ENCODE measurements around the gene TLR6.
"Not testable (repeated sequence)": the region's sequence is repeated elsewhere in the genome, so short reads cannot be mapped to it uniquely, and the experiment has no call there.

TLR6 gene

GRCh38 chr4:38785041-38785790, 71.4 kb downstream of the TLR6 start:
- DNase-seq = no peak

DNA sequence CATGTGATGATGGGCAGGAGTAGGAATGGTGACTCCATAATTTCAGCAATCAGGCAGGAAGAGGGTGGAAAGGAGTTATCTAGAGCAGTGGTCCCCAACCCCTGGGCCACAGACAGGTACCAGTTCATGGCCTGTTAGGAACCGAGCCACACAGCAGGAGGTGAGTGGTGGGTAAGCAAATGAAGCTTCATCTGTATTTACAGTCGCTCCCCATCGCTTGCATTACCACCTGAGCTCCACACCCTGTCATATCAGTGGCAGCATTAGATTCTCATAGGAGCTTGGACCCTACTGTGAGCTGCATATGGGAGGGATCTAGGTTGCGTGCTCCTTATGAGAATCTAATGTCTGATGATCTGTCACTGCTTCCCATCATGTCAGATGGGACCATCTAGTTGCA, 72.5 kb downstream of the TLR6 start:
- DNase-seq = no peak

DNA sequence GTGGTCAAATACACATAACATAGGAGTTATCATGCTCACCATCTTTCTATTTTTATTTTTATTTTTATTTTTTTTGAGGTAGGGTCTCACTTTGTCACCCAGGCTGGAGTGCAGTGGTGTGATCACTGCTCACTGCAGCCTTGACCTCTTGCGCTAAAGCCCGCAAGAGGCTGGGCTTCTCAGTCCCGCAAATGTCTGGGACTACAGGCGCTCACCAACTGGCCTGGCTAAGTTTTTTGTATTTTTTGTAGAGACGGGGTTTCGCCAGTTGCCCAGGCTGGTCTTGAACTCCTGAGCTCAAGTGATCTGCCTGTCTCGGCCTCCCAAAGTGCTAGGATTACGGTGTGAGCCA, 73.5 kb downstream of the TLR6 start:
- DNase-seq = no peak

GRCh38 chr4:38782452-38783108, 74.0 kb downstream of the TLR6 start, which contains the start of gene TLR10:
TSS of gene TLR10 (minus strand) at chr4:38782990. CDS start at chr4:38775590, 7,400 bp downstream.
- DNase-seq = peak; percentile 41

DNA sequence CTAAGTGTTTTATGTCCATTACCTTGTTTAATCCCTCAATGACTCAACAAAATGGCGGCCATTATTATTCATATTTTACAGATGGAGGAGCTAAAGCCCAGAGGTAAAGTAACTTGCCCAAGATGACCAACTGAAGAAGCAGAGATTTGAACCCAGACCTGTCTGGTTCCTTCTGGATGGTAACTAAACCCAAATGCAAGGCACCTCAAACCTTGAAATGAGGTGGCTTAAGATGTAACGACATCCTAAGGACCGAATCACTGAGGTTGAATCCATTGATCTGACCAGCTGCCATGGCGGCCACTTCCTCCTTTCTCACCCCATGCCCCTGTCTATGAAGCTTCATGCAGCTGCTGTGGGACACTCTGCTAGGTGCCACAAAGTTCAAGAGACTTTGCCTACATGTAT, 74.8 kb downstream of the TLR6 start:
- no peak for DNase-seq

GRCh38 chr4:38780833-38781484, 75.7 kb downstream of the TLR6 start:
- DNase-seq = no peak

DNA sequence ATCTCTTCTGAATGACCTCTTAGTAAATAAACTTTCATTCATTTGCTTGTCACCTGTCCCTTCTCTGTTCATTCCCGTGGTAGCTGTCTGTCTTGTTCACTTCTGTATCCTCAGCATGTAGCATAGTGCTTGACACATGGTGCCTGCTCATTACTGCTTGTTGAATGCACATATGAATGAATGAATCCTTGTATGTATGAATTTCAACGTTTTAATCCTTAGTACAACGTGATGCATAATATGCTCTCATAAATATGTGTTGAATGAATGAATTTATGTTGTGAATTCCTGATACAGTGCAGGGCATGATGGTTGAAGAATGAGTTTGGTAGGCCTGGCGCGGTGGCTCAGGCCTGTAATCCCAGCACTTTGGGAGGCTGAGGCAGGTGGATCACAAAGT, 76.8 kb downstream of the TLR6 start:
- no peak for DNase-seq

DNA sequence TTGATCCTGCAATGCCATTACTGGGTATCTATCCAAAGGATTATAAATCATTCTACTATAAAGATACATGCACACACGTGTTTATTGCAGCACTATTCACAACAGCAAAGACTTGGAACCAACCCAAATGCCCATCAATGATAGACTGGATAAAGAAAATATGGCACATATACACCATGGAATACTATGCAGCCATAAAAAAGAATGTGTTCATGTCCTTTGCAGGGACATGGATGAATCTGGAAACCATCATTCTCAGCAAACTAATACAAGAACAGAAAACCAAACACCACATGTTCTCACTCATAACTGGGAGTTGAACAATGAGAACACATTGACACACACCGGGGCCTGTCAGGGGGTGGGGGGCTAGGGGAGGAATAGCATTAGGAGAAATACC, 78.7 kb downstream of the TLR6 start:
- DNase-seq = not testable (repeated sequence)

GRCh38 chr4:38775326-38775725, 81.3 kb downstream of the TLR6 start:
- no peak for DNase-seq

- DNase-seq = no peak
These were observed 82.2 kb downstream of the TLR6 start for GRCh38 chr4:38774181-38774955.
